Lower leg skin (tissue), 3 donors: Measurements from ENCODE around the gene ADAM19.

Experiments used
- CTCF ChIP-seq, 3 donors: fragments of 450-650 bp; IDR thresholded peaks; one replicate each; pipeline ENCODE4 v1.5.1; 2016; ENCODE audit warnings: antibody characterized with exemption in 3 of 3, mild to moderate bottlenecking in 3 of 3, moderate library complexity in 2 of 3
- POLR2A ChIP-seq, 2 donors: fragments of 450-650 bp; IDR thresholded peaks; one replicate each; pipeline ENCODE4 v1.6.1; 2016 to 2017; ENCODE audit warnings: antibody characterized with exemption in 2 of 2, mild to moderate bottlenecking in 1 of 2, moderate library complexity in 1 of 2

GRCh38 chr5:157502143-157502647 lies 73.4 kb downstream of the ADAM19 start:
- TF ChIP-seq CTCF (IDR thresholded peaks at IDR 0.05) (no peak), POLR2A (IDR thresholded peaks at IDR 0.05) (no peak)
